Fibroblast of the aortic adventitia (primary cell): ENCODE data around the gene LAMP1. TPM values are rescaled to one million over a fixed set of nuclear protein-coding genes. Genes with fewer than 3 reads are reported as not detected.
"Not testable (repeated sequence)": the region's sequence is repeated elsewhere in the genome, so short reads cannot be mapped to it uniquely, and the experiment has no call there.

Experiments used
- DNase-seq: peaks from one replicate; pipeline ENCODE4 v3.0.0-alpha.2; 2010; ENCODE audit warnings: low read depth
- H3K4me3 ChIP-seq: 2 replicates; pipeline ENCODE4 v1.5.1; 2011; ENCODE audit warnings: low read depth, mild to moderate bottlenecking, control low read depth, low read length, moderate library complexity
- CTCF ChIP-seq: IDR thresholded peaks from 2 replicates; pipeline ENCODE4 v1.5.1; 2011; ENCODE audit warnings: mild to moderate bottlenecking, low read length, control low read depth, inconsistent platforms; ENCODE audit not compliant: insufficient read depth
- total RNA-seq: library from RNA; depleted of rRNA; stranded (reverse); fragments of >200 nt; gene quantifications from 2 replicates; pipeline ENCODE4 v1.2.3, GENCODE V29; 2012; ENCODE audit warnings: low replicate concordance

Gene LAMP1
- total RNA-seq, 1 donor, result 161 TPM

- no peak overlapping the region for H3K4me3 ChIP-seq
- DNase-seq, result no peak
- TF ChIP-seq CTCF, result no peak
Measured at GRCh38 chr13:113345486-113345885, 48.4 kb downstream of the LAMP1 start.

GRCh38 chr13:113347736-113348225 lies 50.7 kb downstream of the LAMP1 start:
- DNase-seq, H3K4me3 ChIP-seq: not testable (repeated sequence)

- DNase-seq, result no peak
- no peak for TF ChIP-seq CTCF
- H3K4me3 ChIP-seq, result no peak overlapping the region
Measured at GRCh38 chr13:113348591-113348990, 51.6 kb downstream of the LAMP1 start.

GRCh38 chr13:113349050-113349449 lies 52.0 kb downstream of the LAMP1 start:
- H3K4me3 ChIP-seq, result no peak overlapping the region
- DNase-seq, result no peak

DNA sequence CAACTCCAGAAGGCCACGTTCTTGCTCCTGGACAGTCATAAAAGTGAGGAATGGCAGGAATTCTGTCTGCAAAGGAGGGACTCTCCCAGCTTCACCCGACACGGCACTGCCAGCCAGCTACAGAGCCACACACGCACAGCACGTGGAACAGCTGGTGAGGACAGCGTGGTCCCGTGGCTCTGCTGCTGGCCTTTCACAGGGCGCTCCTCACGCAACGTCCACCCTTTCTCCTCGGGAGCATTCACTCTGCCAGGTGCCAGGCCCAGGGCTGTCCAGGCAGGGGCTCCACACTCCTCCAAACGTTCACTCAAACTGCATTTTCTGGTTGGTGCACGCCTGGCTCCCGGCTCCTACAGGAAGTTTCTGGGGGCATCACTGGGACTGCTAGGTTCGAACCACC lies 52.5 kb downstream of the LAMP1 start:
- no peak overlapping the region for H3K4me3 ChIP-seq
- no peak for TF ChIP-seq CTCF
- DNase-seq, result no peak

More at GRCh38 chr13:113349050-113349449, 52.0 kb downstream of the LAMP1 start:
- no peak for TF ChIP-seq CTCF

DNA sequence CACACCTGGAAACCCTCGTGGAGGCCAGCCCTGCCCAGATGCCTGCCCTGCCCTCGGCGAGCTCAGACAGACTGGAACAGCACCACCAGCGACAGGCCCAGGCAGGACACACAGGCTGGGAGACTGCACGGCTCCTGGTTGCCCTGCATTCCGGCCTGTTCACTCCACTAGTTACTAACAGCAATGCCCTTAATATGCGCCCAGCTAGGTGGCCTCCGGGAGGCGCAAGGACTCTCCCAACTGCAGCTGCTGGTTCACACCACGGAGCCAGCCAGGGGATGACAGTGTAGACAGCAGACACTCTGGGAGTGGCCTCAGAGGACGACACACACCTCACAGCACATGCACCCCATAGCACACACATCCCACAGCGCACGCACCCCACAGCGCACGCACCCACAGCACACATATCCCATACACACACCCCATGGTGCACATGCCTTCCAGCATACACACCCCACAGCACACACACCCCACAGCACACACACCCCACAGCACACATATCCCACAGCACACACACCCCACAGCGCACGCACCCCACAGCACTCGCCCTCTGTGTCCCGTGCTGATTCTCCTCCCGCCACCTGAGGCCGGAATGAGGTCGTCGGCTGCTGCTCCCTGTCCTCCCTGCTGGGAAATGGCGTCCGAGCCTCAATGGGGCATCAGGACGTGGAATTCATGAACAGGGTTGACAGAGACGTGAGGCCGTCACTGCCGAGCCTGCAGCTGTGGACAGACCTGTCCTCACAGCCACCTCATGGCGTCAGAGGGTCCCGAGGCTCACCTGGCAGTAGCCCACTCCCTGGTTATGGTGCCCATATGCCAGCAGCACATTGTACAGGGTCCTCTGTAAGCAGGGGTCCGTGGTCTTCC lies 53.3 kb downstream of the LAMP1 start:
- TF ChIP-seq CTCF, result no peak
- DNase-seq, result no peak
- H3K4me3 ChIP-seq, result no peak overlapping the region

- no peak for TF ChIP-seq CTCF
- no peak overlapping the region for H3K4me3 ChIP-seq
- no peak for DNase-seq
Measured at GRCh38 chr13:113350938-113351335, 53.9 kb downstream of the LAMP1 start.
